ENCODE results near the gene TLN1. TPM values are rescaled to one million over a fixed set of nuclear protein-coding genes. Genes with fewer than 3 reads are reported as not detected.

Gene TLN1
- polyA plus RNA-seq, 1 donor: 117 TPM

GRCh38 chr9:35723908-35724307, 8.1 kb downstream of the TLN1 start:
- WGBS (ENCODE audit: insufficient coverage, low lambda C conversion rate): no CpG with 5 or more reads among the region's 8 CpGs
- Histone ChIP-seq H3K4me1 (ENCODE audit: control insufficient read depth, insufficient read depth, low read length) (peaks cover 24% of the 10 kb centered on the region), H3K4me3 (ENCODE audit: low read length) (no peak overlapping the region), H3K27me3 (ENCODE audit: control insufficient read depth, insufficient read depth, low read length) (no peaks in the 10 kb centered on the region), H3K9me3 (ENCODE audit: control insufficient read depth, low read depth, low read length) (no peaks in the 10 kb centered on the region), H3K27ac (ENCODE audit: low read length) (no peak overlapping the region), H3K36me3 (ENCODE audit: control insufficient read depth, insufficient read depth, low read length) (peaks cover 65% of the 10 kb centered on the region)
- DNase-seq: no peak

- no peak overlapping the region for H3K27ac ChIP-seq (ENCODE audit: low read length)
- no CpG with 5 or more reads among the region's 2 CpGs for WGBS (ENCODE audit: insufficient coverage, low lambda C conversion rate)
These were observed 8.6 kb downstream of the TLN1 start for GRCh38 chr9:35723426-35723825.

GRCh38 chr9:35719546-35719945, 12.4 kb downstream of the TLN1 start:
- Histone ChIP-seq H3K27me3 (ENCODE audit: control insufficient read depth, insufficient read depth, low read length) (no peaks in the 10 kb centered on the region), H3K27ac (ENCODE audit: low read length) (no peak overlapping the region), H3K4me1 (ENCODE audit: control insufficient read depth, insufficient read depth, low read length) (no peaks in the 10 kb centered on the region), H3K4me3 (ENCODE audit: low read length) (no peak overlapping the region), H3K36me3 (ENCODE audit: control insufficient read depth, insufficient read depth, low read length) (peaks cover 95% of the 10 kb centered on the region), H3K9me3 (ENCODE audit: control insufficient read depth, low read depth, low read length) (no peaks in the 10 kb centered on the region)
- WGBS (ENCODE audit: insufficient coverage, low lambda C conversion rate): no CpG with 5 or more reads among the region's 4 CpGs
- DNase-seq: no peak

More at GRCh38 chr9:35723426-35723825, 8.6 kb downstream of the TLN1 start:
- no peak for DNase-seq
- H3K4me3 ChIP-seq (ENCODE audit: low read length): no peak overlapping the region
- no peaks in the 10 kb centered on the region for H3K27me3 ChIP-seq (ENCODE audit: control insufficient read depth, insufficient read depth, low read length)
- H3K9me3 ChIP-seq (ENCODE audit: control insufficient read depth, low read depth, low read length): no peaks in the 10 kb centered on the region
- peaks cover 69% of the 10 kb centered on the region for H3K36me3 ChIP-seq (ENCODE audit: control insufficient read depth, insufficient read depth, low read length)
- H3K4me1 ChIP-seq (ENCODE audit: control insufficient read depth, insufficient read depth, low read length): peaks cover 21% of the 10 kb centered on the region

- Histone ChIP-seq H3K27ac (ENCODE audit: low read length) (no peak overlapping the region), H3K4me3 (ENCODE audit: low read length) (no peak overlapping the region), H3K4me1 (ENCODE audit: control insufficient read depth, insufficient read depth, low read length) (no peaks in the 10 kb centered on the region), H3K27me3 (ENCODE audit: control insufficient read depth, insufficient read depth, low read length) (no peaks in the 10 kb centered on the region), H3K9me3 (ENCODE audit: control insufficient read depth, low read depth, low read length) (no peaks in the 10 kb centered on the region), H3K36me3 (ENCODE audit: control insufficient read depth, insufficient read depth, low read length) (peaks cover 95% of the 10 kb centered on the region)
- no peak for DNase-seq
- WGBS (ENCODE audit: insufficient coverage, low lambda C conversion rate): 90% methylated on average over 2 of the region's 15 CpGs
These were observed 13.1 kb downstream of the TLN1 start for GRCh38 chr9:35718721-35719511.

- Histone ChIP-seq H3K4me1 (ENCODE audit: control insufficient read depth, insufficient read depth, low read length) (no peaks in the 10 kb centered on the region), H3K36me3 (ENCODE audit: control insufficient read depth, insufficient read depth, low read length) (peaks cover 97% of the 10 kb centered on the region), H3K27me3 (ENCODE audit: control insufficient read depth, insufficient read depth, low read length) (no peaks in the 10 kb centered on the region), H3K9me3 (ENCODE audit: control insufficient read depth, low read depth, low read length) (no peaks in the 10 kb centered on the region), H3K27ac (ENCODE audit: low read length) (no peak overlapping the region), H3K4me3 (ENCODE audit: low read length) (no peak overlapping the region)
- no CpG with 5 or more reads among the region's 14 CpGs for WGBS (ENCODE audit: insufficient coverage, low lambda C conversion rate)
- DNase-seq: no peak
These were observed 14.7 kb downstream of the TLN1 start for GRCh38 chr9:35717132-35717870.

GRCh38 chr9:35716230-35716629, 15.8 kb downstream of the TLN1 start:
- DNase-seq: no peak
- WGBS (ENCODE audit: insufficient coverage, low lambda C conversion rate): no CpG with 5 or more reads among the region's 4 CpGs
- H3K27me3 ChIP-seq (ENCODE audit: control insufficient read depth, insufficient read depth, low read length): no peaks in the 10 kb centered on the region
- H3K36me3 ChIP-seq (ENCODE audit: control insufficient read depth, insufficient read depth, low read length): peaks cover 97% of the 10 kb centered on the region
- no peak overlapping the region for H3K27ac ChIP-seq (ENCODE audit: low read length)
- no peaks in the 10 kb centered on the region for H3K4me1 ChIP-seq (ENCODE audit: control insufficient read depth, insufficient read depth, low read length)
- no peaks in the 10 kb centered on the region for H3K9me3 ChIP-seq (ENCODE audit: control insufficient read depth, low read depth, low read length)
- H3K4me3 ChIP-seq (ENCODE audit: low read length): no peak overlapping the region

GRCh38 chr9:35714579-35715252, 17.3 kb downstream of the TLN1 start:
- Histone ChIP-seq H3K4me1 (ENCODE audit: control insufficient read depth, insufficient read depth, low read length) (no peaks in the 10 kb centered on the region), H3K36me3 (ENCODE audit: control insufficient read depth, insufficient read depth, low read length) (peaks cover 96% of the 10 kb centered on the region), H3K27ac (ENCODE audit: low read length) (no peak overlapping the region), H3K4me3 (ENCODE audit: low read length) (no peak overlapping the region), H3K9me3 (ENCODE audit: control insufficient read depth, low read depth, low read length) (no peaks in the 10 kb centered on the region), H3K27me3 (ENCODE audit: control insufficient read depth, insufficient read depth, low read length) (no peaks in the 10 kb centered on the region)
- no peak for DNase-seq
- whole genome bisulfite sequencing (ENCODE audit: insufficient coverage, low lambda C conversion rate): no CpG with 5 or more reads among the region's 13 CpGs

GRCh38 chr9:35714123-35714522, 17.9 kb downstream of the TLN1 start:
- no peaks in the 10 kb centered on the region for H3K27me3 ChIP-seq (ENCODE audit: control insufficient read depth, insufficient read depth, low read length)
- no peak overlapping the region for H3K27ac ChIP-seq (ENCODE audit: low read length)
- no peak overlapping the region for H3K4me3 ChIP-seq (ENCODE audit: low read length)
- no CpG with 5 or more reads among the region's 6 CpGs for WGBS (ENCODE audit: insufficient coverage, low lambda C conversion rate)
- no peaks in the 10 kb centered on the region for H3K9me3 ChIP-seq (ENCODE audit: control insufficient read depth, low read depth, low read length)
- H3K36me3 ChIP-seq (ENCODE audit: control insufficient read depth, insufficient read depth, low read length): peaks cover 92% of the 10 kb centered on the region
- DNase-seq: no peak
- H3K4me1 ChIP-seq (ENCODE audit: control insufficient read depth, insufficient read depth, low read length): no peaks in the 10 kb centered on the region

- WGBS (ENCODE audit: insufficient coverage, low lambda C conversion rate): 90% methylated on average over 3 of the region's 3 CpGs
These were observed 18.4 kb downstream of the TLN1 start for GRCh38 chr9:35713578-35713977.

GRCh38 chr9:35712762-35713400, 19.1 kb downstream of the TLN1 start:
- whole genome bisulfite sequencing (ENCODE audit: insufficient coverage, low lambda C conversion rate): no CpG with 5 or more reads among the region's 11 CpGs
- H3K27ac ChIP-seq (ENCODE audit: low read length): no peak overlapping the region
- H3K4me1 ChIP-seq (ENCODE audit: control insufficient read depth, insufficient read depth, low read length): no peaks in the 10 kb centered on the region
- no peaks in the 10 kb centered on the region for H3K27me3 ChIP-seq (ENCODE audit: control insufficient read depth, insufficient read depth, low read length)
- no peaks in the 10 kb centered on the region for H3K9me3 ChIP-seq (ENCODE audit: control insufficient read depth, low read depth, low read length)
- no peak for DNase-seq
- H3K36me3 ChIP-seq (ENCODE audit: control insufficient read depth, insufficient read depth, low read length): peaks cover 90% of the 10 kb centered on the region
- H3K4me3 ChIP-seq (ENCODE audit: low read length): no peak overlapping the region

More at GRCh38 chr9:35713578-35713977, 18.4 kb downstream of the TLN1 start:
- no peaks in the 10 kb centered on the region for H3K9me3 ChIP-seq (ENCODE audit: control insufficient read depth, low read depth, low read length)
- no peak for DNase-seq
- no peak overlapping the region for H3K27ac ChIP-seq (ENCODE audit: low read length)
- no peaks in the 10 kb centered on the region for H3K27me3 ChIP-seq (ENCODE audit: control insufficient read depth, insufficient read depth, low read length)
- H3K4me1 ChIP-seq (ENCODE audit: control insufficient read depth, insufficient read depth, low read length): no peaks in the 10 kb centered on the region
- no peak overlapping the region for H3K4me3 ChIP-seq (ENCODE audit: low read length)
- H3K36me3 ChIP-seq (ENCODE audit: control insufficient read depth, insufficient read depth, low read length): peaks cover 92% of the 10 kb centered on the region
